ENCODE data around the gene COL5A1.
"Not testable (repeated sequence)": the region's sequence is repeated elsewhere in the genome, so short reads cannot be mapped to it uniquely, and the experiment has no call there.

COL5A1 gene

DNA sequence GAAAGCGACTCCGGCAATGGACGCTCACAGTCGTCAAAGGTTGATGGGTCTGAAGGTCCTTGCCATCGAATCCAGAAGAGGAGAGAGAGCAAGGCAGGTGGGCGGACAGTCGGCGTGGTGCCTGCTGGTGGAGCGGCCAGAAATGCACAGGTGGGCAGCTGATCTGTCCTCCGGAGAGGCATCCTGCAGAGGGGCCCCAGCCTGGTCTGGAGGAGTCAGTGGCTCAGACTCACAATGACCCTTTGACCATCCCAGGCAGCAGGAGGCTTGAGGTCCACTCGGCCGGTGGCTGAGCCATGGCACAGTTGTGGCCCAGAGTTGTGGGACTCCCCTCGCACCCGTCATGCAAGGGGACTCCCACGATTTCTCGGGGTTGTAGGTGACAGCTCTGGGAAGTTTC, 204.6 kb downstream of the COL5A1 start:
- DNase-seq (ENCODE audit: low read depth in 1 of 2, low spot score in 1 of 2), result no peak
- TF ChIP-seq JUND (IDR thresholded peaks at IDR 0.05; ENCODE audit: low read depth), result no peak
- in situ Hi-C loops (cut with HindIII; ENCODE audit: low pct_unique_long_range_greater_than_20kb, low sequenced_read_pairs), result no loop called here

DNA sequence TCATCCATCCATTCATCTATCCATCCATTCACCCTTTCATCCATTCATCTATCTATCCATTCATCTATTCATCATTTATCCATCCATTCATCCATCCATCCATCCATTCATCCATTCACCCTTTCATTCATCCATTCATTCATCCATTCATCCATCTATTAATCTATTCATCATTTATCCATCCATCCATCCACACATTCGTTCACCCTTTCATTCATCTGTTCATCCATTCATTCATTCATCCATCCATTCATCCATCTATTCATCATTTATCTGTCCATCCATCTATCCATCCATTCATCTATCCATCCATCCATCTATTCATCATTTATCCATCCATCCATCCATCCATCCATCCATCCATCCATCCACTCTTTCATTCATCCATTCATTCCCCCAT, 205.1 kb downstream of the COL5A1 start:
- in situ Hi-C loops (cut with HindIII; ENCODE audit: low pct_unique_long_range_greater_than_20kb, low sequenced_read_pairs), result no loop called here
- TF ChIP-seq JUND (IDR thresholded peaks at IDR 0.05; ENCODE audit: low read depth), result no peak
- no peak for DNase-seq (ENCODE audit: low read depth in 1 of 2, low spot score in 1 of 2)

- in situ Hi-C loops (cut with HindIII; ENCODE audit: low pct_unique_long_range_greater_than_20kb, low sequenced_read_pairs), result no loop called here
- no peak for DNase-seq (ENCODE audit: low read depth in 1 of 2, low spot score in 1 of 2)
- no peak for TF ChIP-seq JUND (IDR thresholded peaks at IDR 0.05; ENCODE audit: low read depth)
Measured at GRCh38 chr9:134847138-134847537, 205.5 kb downstream of the COL5A1 start.

DNA sequence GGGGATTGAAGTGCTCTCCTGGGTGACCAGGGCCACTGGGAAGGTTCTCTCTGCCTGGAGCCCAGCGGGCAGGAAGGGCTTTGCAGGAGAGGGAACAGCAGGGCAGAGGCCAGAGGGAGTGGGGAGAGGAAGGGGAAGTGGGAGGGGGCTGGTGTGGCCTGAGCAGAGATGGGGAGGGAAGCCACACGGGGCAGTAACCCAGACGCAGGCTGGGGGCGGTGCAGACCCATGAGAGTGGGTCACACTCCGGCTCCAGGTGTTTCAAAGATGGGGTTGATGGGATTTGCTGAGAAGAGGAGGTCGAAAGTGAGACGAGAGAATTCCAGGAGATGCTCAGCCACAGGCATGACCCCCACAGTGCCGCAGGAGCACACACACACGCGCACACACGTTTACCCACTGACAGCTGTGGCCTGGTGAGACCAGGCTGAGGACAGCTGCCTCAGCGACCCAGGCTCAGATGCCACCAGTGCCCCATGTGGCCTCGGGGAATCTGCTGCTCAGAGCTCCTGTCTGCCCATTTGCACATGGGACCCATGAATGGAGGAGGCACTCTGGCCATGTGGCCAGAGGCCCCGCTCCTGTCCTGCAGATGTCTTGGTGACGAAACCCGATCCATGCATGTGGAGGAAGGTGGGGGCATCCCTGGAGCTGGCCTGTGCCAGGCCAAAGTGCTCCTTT, 206.3 kb downstream of the COL5A1 start:
- in situ Hi-C loops (cut with HindIII; ENCODE audit: low pct_unique_long_range_greater_than_20kb, low sequenced_read_pairs), result no loop called here
- no peak for DNase-seq (ENCODE audit: low read depth in 1 of 2, low spot score in 1 of 2)
- TF ChIP-seq JUND (IDR thresholded peaks at IDR 0.05; ENCODE audit: low read depth), result no peak

- DNase-seq (ENCODE audit: low read depth in 1 of 2, low spot score in 1 of 2), result no peak
- in situ Hi-C loops (cut with HindIII; ENCODE audit: low pct_unique_long_range_greater_than_20kb, low sequenced_read_pairs), result no loop called here
- TF ChIP-seq JUND (IDR thresholded peaks at IDR 0.05; ENCODE audit: low read depth), result no peak
Measured at GRCh38 chr9:134848504-134848903, 206.9 kb downstream of the COL5A1 start.

DNA sequence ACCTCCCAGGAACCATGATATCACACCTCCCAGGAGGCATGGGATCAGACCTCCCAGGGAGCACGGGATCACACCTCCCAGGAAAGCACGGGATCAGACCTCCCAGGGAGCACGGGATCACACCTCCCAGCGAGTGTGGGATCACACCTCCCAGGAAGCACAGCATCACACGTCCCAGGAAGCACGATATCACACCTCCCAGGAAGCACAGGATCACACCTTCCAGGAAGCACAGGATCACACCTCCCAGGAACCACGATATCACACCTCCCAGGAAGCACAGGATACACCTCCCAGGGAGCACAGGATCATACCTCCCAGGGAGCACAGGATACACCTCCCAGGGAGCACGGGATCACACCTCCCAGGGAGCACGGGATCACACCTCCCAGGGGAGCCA, 209.0 kb downstream of the COL5A1 start:
- no peak for DNase-seq (ENCODE audit: low read depth in 1 of 2, low spot score in 1 of 2)
- TF ChIP-seq JUND (IDR thresholded peaks at IDR 0.05; ENCODE audit: low read depth), result no peak
- in situ Hi-C loops (cut with HindIII; ENCODE audit: low pct_unique_long_range_greater_than_20kb, low sequenced_read_pairs), result no loop called here

- DNase-seq (ENCODE audit: low read depth in 1 of 2, low spot score in 1 of 2), result no peak
- in situ Hi-C loops (cut with HindIII; ENCODE audit: low pct_unique_long_range_greater_than_20kb, low sequenced_read_pairs), result no loop called here
- TF ChIP-seq JUND (IDR thresholded peaks at IDR 0.05; ENCODE audit: low read depth), result no peak
Measured at GRCh38 chr9:134851020-134851419, 209.4 kb downstream of the COL5A1 start.

DNA sequence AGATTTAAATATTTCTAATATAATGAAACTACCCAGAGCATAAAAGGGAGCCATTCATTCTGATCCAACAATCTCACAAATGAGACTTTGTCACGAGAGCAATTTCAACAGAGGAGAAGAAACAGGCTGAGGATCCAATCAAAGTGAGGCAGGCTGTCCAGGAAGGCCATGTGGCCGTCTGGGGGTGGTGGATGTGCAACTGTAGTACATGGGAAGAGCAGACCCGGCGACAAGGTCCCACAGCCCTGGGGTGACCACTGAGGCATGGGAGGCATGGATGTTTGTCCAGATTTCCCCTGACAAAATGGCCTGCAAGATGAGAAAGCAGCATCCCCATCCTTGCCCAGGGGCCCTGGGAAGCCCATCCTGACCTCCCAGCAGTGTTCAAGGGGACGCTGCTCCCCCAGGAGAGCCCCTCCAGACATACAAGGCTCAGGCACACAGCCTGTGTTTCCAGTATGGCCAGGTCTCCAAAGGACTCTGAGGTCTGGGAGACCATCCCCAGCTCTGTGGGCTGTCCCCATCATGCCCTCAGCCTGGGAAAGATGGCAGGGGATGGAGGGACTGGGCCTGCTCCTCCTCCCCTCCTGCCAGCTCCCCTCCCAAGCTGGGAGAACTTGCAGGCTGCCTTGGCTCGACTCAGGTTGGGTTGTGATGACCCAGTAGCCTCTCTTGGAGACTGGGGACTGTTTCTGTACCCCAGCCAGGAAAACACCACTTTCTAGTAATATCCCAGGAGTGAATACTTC, 211.5 kb downstream of the COL5A1 start:
- in situ Hi-C loops (cut with HindIII; ENCODE audit: low pct_unique_long_range_greater_than_20kb, low sequenced_read_pairs), result no loop called here
- TF ChIP-seq JUND (IDR thresholded peaks at IDR 0.05; ENCODE audit: low read depth), result no peak
- no peak for DNase-seq (ENCODE audit: low read depth in 1 of 2, low spot score in 1 of 2)

DNA sequence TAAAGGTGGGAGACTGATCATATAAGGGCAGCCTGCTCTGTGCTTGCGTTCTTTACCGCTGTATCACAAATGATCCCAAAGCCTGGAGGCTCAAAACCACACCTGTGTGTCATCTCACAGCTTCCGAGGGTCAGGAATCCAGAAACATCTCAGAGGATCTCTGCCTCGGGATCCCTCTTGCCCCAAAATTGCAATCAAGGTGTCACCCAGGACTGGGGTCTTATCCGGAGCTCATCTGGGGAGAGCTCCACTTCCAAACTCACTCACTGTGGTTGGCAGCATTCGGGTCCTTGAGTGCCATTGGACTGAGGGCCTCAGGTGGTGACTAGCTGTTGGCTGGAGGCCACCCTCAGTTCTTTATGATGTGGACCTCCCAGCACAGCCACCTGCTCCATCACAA, 212.3 kb downstream of the COL5A1 start:
- no peak for DNase-seq (ENCODE audit: low read depth in 1 of 2, low spot score in 1 of 2)
- in situ Hi-C loops (cut with HindIII; ENCODE audit: low pct_unique_long_range_greater_than_20kb, low sequenced_read_pairs), result no loop called here
- TF ChIP-seq JUND (IDR thresholded peaks at IDR 0.05; ENCODE audit: low read depth), result no peak

- in situ Hi-C loops (cut with HindIII; ENCODE audit: low pct_unique_long_range_greater_than_20kb, low sequenced_read_pairs), result no loop called here
- DNase-seq (ENCODE audit: low read depth in 1 of 2, low spot score in 1 of 2), result no peak
- no peak for TF ChIP-seq JUND (IDR thresholded peaks at IDR 0.05; ENCODE audit: low read depth)
Measured at GRCh38 chr9:134854541-134854981, 213.0 kb downstream of the COL5A1 start.

GRCh38 chr9:134855231-134855899, 213.8 kb downstream of the COL5A1 start:
- TF ChIP-seq JUND (IDR thresholded peaks at IDR 0.05; ENCODE audit: low read depth), result no peak
- no peak for DNase-seq (ENCODE audit: low read depth in 1 of 2, low spot score in 1 of 2)
- in situ Hi-C loops (cut with HindIII; ENCODE audit: low pct_unique_long_range_greater_than_20kb, low sequenced_read_pairs), result no loop called here

DNA sequence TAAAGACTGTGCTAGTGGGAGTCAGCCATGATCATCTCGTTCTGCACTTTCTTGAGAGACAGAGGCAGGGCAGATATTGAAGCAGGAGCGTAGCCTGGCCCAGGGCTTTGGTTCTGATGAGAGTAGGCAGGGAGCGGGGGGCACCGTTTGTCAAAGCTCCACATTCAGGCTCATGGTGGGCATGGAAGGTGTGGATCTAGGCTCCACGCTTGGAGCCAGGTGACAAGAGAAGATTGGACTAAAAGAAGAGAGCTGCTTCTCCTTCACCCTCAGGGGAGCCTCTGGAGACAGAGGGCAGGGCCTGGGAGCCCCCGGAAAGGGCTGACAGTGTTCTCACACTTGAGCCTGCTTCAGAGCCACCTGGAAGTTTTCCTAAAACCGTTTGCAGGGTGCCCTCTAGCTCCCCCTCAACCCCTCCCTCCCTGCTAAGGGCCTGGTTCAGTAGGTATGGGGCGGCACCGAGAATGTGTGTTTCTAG, 214.3 kb downstream of the COL5A1 start:
- no peak for DNase-seq (ENCODE audit: low read depth in 1 of 2, low spot score in 1 of 2)
- in situ Hi-C loops (cut with HindIII; ENCODE audit: low pct_unique_long_range_greater_than_20kb, low sequenced_read_pairs), result no loop called here
- no peak for TF ChIP-seq JUND (IDR thresholded peaks at IDR 0.05; ENCODE audit: low read depth)

DNA sequence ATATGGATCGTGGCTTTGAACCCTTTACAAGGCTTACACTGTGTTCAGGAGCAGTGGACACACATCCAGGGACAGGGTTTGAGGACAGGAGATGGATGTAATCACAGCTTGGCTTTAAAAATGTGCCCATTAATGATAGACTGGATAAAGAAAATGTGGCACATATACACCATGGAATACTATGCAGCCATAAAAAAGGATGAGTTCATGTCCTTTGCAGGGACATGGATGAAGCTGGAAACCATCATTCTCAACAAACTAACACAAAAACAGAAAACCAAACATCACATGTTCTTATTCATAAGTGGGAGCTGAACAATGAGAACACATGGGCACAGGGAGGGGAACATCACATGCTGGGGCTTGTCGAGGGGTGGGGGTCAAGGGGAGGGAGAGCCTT, 215.8 kb downstream of the COL5A1 start:
- in situ Hi-C loops (cut with HindIII; ENCODE audit: low pct_unique_long_range_greater_than_20kb, low sequenced_read_pairs); DNase-seq (ENCODE audit: low read depth in 1 of 2, low spot score in 1 of 2): not testable (repeated sequence)

All from T47D (cell line).